Liver (tissue), 9 donors: Measurements from ENCODE around the gene GLIS1. TPM values are rescaled to one million over a fixed set of nuclear protein-coding genes. Genes with fewer than 3 reads are reported as not detected.

Source experiments
- DNase-seq: peaks from one replicate; pipeline ENCODE4 v3.0.0-alpha.2; 2017; ENCODE audit warnings: low spot score
- H3K27ac ChIP-seq, 2 donors: one replicate each; pipeline ENCODE4 v1.7.0; 2013; ENCODE audit warnings: inconsistent platforms in 2 of 2, low read length in 2 of 2, control low read depth in 1 of 2, low read depth in 1 of 2, mild to moderate bottlenecking in 1 of 2
- H3K27me3 ChIP-seq, 4 donors: one replicate each; pipeline versions ENCODE4 v1.6.1 to v1.7.0; 2013; ENCODE audit warnings: low read length in 3 of 4, inconsistent platforms in 1 of 4, mild to moderate bottlenecking in 1 of 4, moderate library complexity in 1 of 4; ENCODE audit not compliant: control insufficient read depth in 4 of 4, insufficient read depth in 4 of 4
- H3K36me3 ChIP-seq, 4 donors: one replicate each; pipeline versions ENCODE4 v1.6.1 to v1.7.0; 2013; ENCODE audit warnings: low read length in 3 of 4, mild to moderate bottlenecking in 3 of 4, low read depth in 1 of 4, moderate library complexity in 1 of 4; ENCODE audit not compliant: control insufficient read depth in 4 of 4, insufficient read depth in 3 of 4
- H3K4me1 ChIP-seq, 4 donors: one replicate each; pipeline versions ENCODE4 v1.6.1 to v1.7.0; 2013; ENCODE audit warnings: low read length in 3 of 4, mild to moderate bottlenecking in 3 of 4, moderate library complexity in 1 of 4; ENCODE audit not compliant: control insufficient read depth in 4 of 4, insufficient read depth in 4 of 4
- H3K4me3 ChIP-seq, 3 donors: one replicate each; pipeline versions ENCODE4 v1.6.1 to v1.7.0; 2013; ENCODE audit warnings: low read length in 3 of 3, control low read depth in 1 of 3, low read depth in 1 of 3, mild to moderate bottlenecking in 1 of 3
- H3K9ac ChIP-seq, 2 donors: one replicate each; pipeline ENCODE4 v1.7.0; 2013; ENCODE audit warnings: low read length in 2 of 2, mild to moderate bottlenecking in 2 of 2, moderate library complexity in 2 of 2, control low read depth in 1 of 2, low read depth in 1 of 2
- H3K9me3 ChIP-seq, 4 donors: one replicate each; pipeline versions ENCODE4 v1.6.1 to v1.7.0; 2013; ENCODE audit warnings: low read length in 3 of 4; ENCODE audit not compliant: control insufficient read depth in 4 of 4
- FOXA1 ChIP-seq: IDR thresholded peaks from 2 replicates; pipeline ENCODE4 v1.6.1; 2016; ENCODE audit warnings: antibody characterized with exemption
- FOXA2 ChIP-seq: IDR thresholded peaks from 2 replicates; pipeline ENCODE4 v1.6.1; 2016; ENCODE audit warnings: antibody characterized with exemption
- GABPA ChIP-seq, 2 donors: IDR thresholded peaks in 1 of 2; conservative IDR thresholded peaks in 1 of 2; 2 replicates each; pipeline ENCODE4 v1.6.1; 2016; ENCODE audit warnings: antibody characterized with exemption in 2 of 2, mild to moderate bottlenecking in 1 of 2, moderate library complexity in 1 of 2
- HNF4A ChIP-seq, 2 donors: conservative IDR thresholded peaks; 2 replicates each; pipeline ENCODE4 v1.6.1; 2016; ENCODE audit warnings: antibody characterized with exemption in 2 of 2, mild to moderate bottlenecking in 2 of 2
- JUND ChIP-seq, 2 donors: IDR thresholded peaks; 2 replicates each; pipeline ENCODE4 v1.6.1; 2016; ENCODE audit warnings: antibody characterized with exemption in 2 of 2
- RAD21 ChIP-seq, 2 donors: IDR thresholded peaks; 2 replicates each; pipeline ENCODE4 v1.6.1; 2016; ENCODE audit warnings: antibody characterized with exemption in 2 of 2, mild to moderate bottlenecking in 2 of 2
- SP1 ChIP-seq: IDR thresholded peaks from 2 replicates; pipeline ENCODE4 v1.6.1; 2018; ENCODE audit warnings: antibody characterized with exemption, mild to moderate bottlenecking
- YY1 ChIP-seq: IDR thresholded peaks from 2 replicates; pipeline ENCODE4 v1.6.1; 2016; ENCODE audit warnings: antibody characterized with exemption, mild to moderate bottlenecking
- WGBS: extraction: QIAGEN DNeasy Blood & Tissue Kit; methylation state at CpG from one replicate; pipeline ENCODE4 v1.1.7; 2013; 5-methylcytosine and 5-hydroxymethylcytosine counted together
- polyA plus RNA-seq, 2 donors: library from polyadenylated mRNA; stranded (reverse) in 1 of 2; unstranded in 1 of 2; fragments of 200-250 nt in 1 of 2; fragments of >200 nt in 1 of 2; fragmentation: Nextera tagmentation in 1 of 2; extraction: Ambion mirVana in 1 of 2; gene quantifications; one replicate each; pipeline versions ENCODE4 v1.2.1 to v1.2.3, GENCODE V29; 2013 to 2015
- total RNA-seq, 2 donors: library from RNA; depleted of rRNA; stranded (reverse); fragments of >200 nt; gene quantifications; one replicate each; pipeline ENCODE4 v1.2.3, GENCODE V29; 2014
- TF ChIP-seq, protein P1 (sequence below): IDR thresholded peaks from 2 replicates; pipeline ENCODE4 v1.6.1; 2016; ENCODE audit warnings: antibody characterized with exemption
- TF ChIP-seq, protein P2 (sequence below): fragments of 150-350 bp; IDR thresholded peaks from 2 replicates; pipeline ENCODE4 v1.5.1; 2017; ENCODE audit warnings: improper control_type of control experiment, low read depth, low read length; ENCODE audit not compliant: missing input control
- TF ChIP-seq, protein P3 (sequence below): IDR thresholded peaks from 2 replicates; pipeline ENCODE4 v1.6.1; 2016; ENCODE audit warnings: antibody characterized with exemption, mild to moderate bottlenecking
- TF ChIP-seq, protein P4 (sequence below): IDR thresholded peaks from 2 replicates; pipeline ENCODE4 v1.6.1; 2016; ENCODE audit warnings: antibody characterized with exemption
- donor health status: healthy.
- donor health status: healthy.
- donor health status: healthy.
- donor health status: healthy.
- donor health status: healthy.

Gene GLIS1
- total and polyA plus RNA-seq, 4 donors, result under 0.01 to 0.05 TPM; not detected in 2

DNA sequence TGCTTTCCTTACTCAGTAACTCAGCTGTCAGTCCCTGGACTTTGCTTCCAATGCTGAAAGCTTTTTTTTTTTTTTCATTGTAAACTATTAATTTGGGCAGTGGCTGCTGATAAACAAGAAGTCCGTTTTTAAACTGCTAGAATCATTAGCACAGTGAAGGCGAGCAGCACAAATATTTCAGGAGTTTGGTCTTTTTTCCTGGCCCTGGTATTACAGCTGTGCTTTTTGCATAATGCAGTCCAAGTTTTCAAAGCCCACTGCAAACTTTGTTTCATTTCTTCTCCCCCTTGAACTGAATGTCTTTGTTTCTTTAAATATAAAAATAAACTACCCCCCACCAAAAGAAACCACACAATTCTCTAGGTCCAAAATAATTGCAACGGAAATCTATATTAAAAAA lies 6.6 kb downstream of the GLIS1 start:
- Histone ChIP-seq H3K4me1 (no peaks in the 10 kb centered on the region), H3K9me3 (peaks cover 0 to 3% (median 1%) of the 10 kb centered on the region in 4 donors), H3K36me3 (no peaks in the 10 kb centered on the region), H3K9ac (no peak overlapping the region), H3K27ac (no peak overlapping the region), H3K4me3 (no peak overlapping the region), H3K27me3 (peaks cover 0 to 7% (median 0%) of the 10 kb centered on the region in 4 donors)
- no peak for TF ChIP-seq RAD21 (IDR thresholded peaks at IDR 0.05)
- no peak for TF ChIP-seq HNF4A (conservative IDR thresholded peaks at IDR 0.05)
- TF ChIP-seq, protein P1, sequence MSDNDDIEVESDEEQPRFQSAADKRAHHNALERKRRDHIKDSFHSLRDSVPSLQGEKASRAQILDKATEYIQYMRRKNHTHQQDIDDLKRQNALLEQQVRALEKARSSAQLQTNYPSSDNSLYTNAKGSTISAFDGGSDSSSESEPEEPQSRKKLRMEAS, result no peak
- no peak for TF ChIP-seq YY1
- TF ChIP-seq, protein P2, sequence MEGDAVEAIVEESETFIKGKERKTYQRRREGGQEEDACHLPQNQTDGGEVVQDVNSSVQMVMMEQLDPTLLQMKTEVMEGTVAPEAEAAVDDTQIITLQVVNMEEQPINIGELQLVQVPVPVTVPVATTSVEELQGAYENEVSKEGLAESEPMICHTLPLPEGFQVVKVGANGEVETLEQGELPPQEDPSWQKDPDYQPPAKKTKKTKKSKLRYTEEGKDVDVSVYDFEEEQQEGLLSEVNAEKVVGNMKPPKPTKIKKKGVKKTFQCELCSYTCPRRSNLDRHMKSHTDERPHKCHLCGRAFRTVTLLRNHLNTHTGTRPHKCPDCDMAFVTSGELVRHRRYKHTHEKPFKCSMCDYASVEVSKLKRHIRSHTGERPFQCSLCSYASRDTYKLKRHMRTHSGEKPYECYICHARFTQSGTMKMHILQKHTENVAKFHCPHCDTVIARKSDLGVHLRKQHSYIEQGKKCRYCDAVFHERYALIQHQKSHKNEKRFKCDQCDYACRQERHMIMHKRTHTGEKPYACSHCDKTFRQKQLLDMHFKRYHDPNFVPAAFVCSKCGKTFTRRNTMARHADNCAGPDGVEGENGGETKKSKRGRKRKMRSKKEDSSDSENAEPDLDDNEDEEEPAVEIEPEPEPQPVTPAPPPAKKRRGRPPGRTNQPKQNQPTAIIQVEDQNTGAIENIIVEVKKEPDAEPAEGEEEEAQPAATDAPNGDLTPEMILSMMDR, result no peak
- no peak for TF ChIP-seq JUND (IDR thresholded peaks at IDR 0.05)
- TF ChIP-seq, protein P3, sequence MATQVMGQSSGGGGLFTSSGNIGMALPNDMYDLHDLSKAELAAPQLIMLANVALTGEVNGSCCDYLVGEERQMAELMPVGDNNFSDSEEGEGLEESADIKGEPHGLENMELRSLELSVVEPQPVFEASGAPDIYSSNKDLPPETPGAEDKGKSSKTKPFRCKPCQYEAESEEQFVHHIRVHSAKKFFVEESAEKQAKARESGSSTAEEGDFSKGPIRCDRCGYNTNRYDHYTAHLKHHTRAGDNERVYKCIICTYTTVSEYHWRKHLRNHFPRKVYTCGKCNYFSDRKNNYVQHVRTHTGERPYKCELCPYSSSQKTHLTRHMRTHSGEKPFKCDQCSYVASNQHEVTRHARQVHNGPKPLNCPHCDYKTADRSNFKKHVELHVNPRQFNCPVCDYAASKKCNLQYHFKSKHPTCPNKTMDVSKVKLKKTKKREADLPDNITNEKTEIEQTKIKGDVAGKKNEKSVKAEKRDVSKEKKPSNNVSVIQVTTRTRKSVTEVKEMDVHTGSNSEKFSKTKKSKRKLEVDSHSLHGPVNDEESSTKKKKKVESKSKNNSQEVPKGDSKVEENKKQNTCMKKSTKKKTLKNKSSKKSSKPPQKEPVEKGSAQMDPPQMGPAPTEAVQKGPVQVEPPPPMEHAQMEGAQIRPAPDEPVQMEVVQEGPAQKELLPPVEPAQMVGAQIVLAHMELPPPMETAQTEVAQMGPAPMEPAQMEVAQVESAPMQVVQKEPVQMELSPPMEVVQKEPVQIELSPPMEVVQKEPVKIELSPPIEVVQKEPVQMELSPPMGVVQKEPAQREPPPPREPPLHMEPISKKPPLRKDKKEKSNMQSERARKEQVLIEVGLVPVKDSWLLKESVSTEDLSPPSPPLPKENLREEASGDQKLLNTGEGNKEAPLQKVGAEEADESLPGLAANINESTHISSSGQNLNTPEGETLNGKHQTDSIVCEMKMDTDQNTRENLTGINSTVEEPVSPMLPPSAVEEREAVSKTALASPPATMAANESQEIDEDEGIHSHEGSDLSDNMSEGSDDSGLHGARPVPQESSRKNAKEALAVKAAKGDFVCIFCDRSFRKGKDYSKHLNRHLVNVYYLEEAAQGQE, result no peak
- no peak for TF ChIP-seq FOXA1
- no peak for TF ChIP-seq SP1
- DNase-seq, result no peak
- 37% methylated on average over 3 of the region's 3 CpGs for WGBS

DNA sequence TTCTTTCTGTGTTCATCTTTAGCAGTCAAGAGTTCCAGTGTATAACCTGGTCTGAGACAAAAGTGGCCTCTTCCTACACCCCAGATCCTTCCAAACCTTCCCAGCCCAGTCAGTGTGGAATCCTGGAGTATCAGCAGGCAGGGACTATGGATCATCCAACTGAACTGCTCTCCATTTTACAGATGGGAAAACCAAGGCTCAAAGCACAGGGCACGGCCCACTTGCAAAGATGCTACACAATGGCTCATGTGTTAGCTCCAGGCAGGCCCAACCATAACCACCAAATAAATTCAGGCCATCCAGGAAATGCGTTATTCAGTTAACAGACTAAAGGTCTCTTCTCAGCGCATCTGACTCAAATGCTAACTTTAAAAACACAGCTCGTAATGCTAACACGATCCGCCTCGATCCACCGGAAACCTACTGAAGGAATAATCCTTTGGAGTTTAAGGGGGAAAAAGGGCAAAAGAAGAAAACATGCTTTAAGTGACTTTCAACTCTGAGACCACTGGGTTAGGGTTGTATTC lies 7.1 kb downstream of the GLIS1 start:
- TF ChIP-seq GABPA (IDR thresholded peaks at IDR 0.05 in 1 of 2, conservative IDR thresholded peaks at IDR 0.05 in 1 of 2), result no peak
- no peak for TF ChIP-seq SP1
- TF ChIP-seq FOXA2, result no peak
- no peak for TF ChIP-seq JUND (IDR thresholded peaks at IDR 0.05)
- TF ChIP-seq, protein P4, sequence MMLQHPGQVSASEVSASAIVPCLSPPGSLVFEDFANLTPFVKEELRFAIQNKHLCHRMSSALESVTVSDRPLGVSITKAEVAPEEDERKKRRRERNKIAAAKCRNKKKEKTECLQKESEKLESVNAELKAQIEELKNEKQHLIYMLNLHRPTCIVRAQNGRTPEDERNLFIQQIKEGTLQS, result no peak
- TF ChIP-seq, protein P3, result no peak
- no peak overlapping the region for H3K4me3 ChIP-seq
- H3K4me1 ChIP-seq, result no peaks in the 10 kb centered on the region
- peaks cover 0 to 3% (median 0%) of the 10 kb centered on the region in 4 donors for H3K27me3 ChIP-seq
- WGBS, result 84% methylated on average over 8 of the region's 8 CpGs
- H3K27ac ChIP-seq, result no peak overlapping the region
- H3K9me3 ChIP-seq, result peaks cover 0 to 4% (median 1%) of the 10 kb centered on the region in 4 donors
- no peak for DNase-seq
- H3K9ac ChIP-seq, result no peak overlapping the region
- H3K36me3 ChIP-seq, result no peaks in the 10 kb centered on the region
